MCF 10A (cell line): ENCODE results near the gene DPH3. TPM values are rescaled to one million over a fixed set of nuclear protein-coding genes. Genes with fewer than 3 reads are reported as not detected.

Experiments used
- BruUV-seq: library from RNA; stranded (reverse); fragments of 400-500 nt; replicated peaks from 2 replicates; lab custom pipeline; 2021; lab: Mats Ljungman, UMichigan
- CTCF ChIA-PET: fragments of 300-600 bp; sonication (Branson Sonifier 250); formaldehyde crosslinking; extraction: SDS; loops from one replicate; lab custom pipeline; 2021; ENCODE audit warnings: antibody characterized with exemption, inconsistent platforms; lab: Yijun Ruan, JAX
- POLR2A ChIA-PET: fragments of 300-600, 350-650 bp; sonication (Branson Sonifier 250); formaldehyde crosslinking; extraction: SDS; loops from one replicate; lab custom pipeline; 2020; ENCODE audit warnings: antibody characterized with exemption, inconsistent platforms; lab: Yijun Ruan, JAX
- DNase-seq: peaks from one replicate; pipeline ENCODE4 v3.0.0-alpha.2; 2018; ENCODE audit not compliant: unreplicated experiment
- H3K27ac Mint-ChIP-seq: one replicate; pipeline ENCODE4 v1.8.0; 2022; ENCODE audit warnings: mild to moderate bottlenecking, low read depth, mixed read lengths; ENCODE audit not compliant: unreplicated experiment
- H3K27me3 Mint-ChIP-seq: one replicate; pipeline ENCODE4 v1.8.0; 2022; ENCODE audit warnings: mixed read lengths; ENCODE audit not compliant: insufficient read depth, unreplicated experiment
- H3K36me3 Mint-ChIP-seq: one replicate; pipeline ENCODE4 v1.8.0; 2022; ENCODE audit warnings: mild to moderate bottlenecking, moderate library complexity, mixed read lengths; ENCODE audit not compliant: insufficient read depth, unreplicated experiment
- H3K4me1 Mint-ChIP-seq: one replicate; pipeline ENCODE4 v1.8.0; 2022; ENCODE audit warnings: mixed read lengths; ENCODE audit not compliant: insufficient read depth, unreplicated experiment
- H3K4me3 Mint-ChIP-seq: one replicate; pipeline ENCODE4 v1.8.0; 2022; ENCODE audit warnings: mild to moderate bottlenecking, moderate library complexity, mixed read lengths; ENCODE audit not compliant: unreplicated experiment
- H3K9me3 Mint-ChIP-seq: one replicate; pipeline ENCODE4 v1.8.0; 2022; ENCODE audit warnings: mixed read lengths; ENCODE audit not compliant: unreplicated experiment
- intact Hi-C: fragments of 100-400 bp; cut with micrococcal nuclease; formaldehyde crosslinking; loops from 2 replicates; pipeline ENCODE4 v1.14.1; 2022
- total RNA-seq: library from RNA; stranded (reverse); gene quantifications from 2 replicates; pipeline ENCODE4 v1.2.3, GENCODE V29; 2022
- TF ChIP-seq, protein P1 (sequence below): fragments of 200-600 bp; IDR thresholded peaks from one replicate; pipeline ENCODE4 v1.8.0; 2022; ENCODE audit warnings: antibody characterized with exemption, mild to moderate bottlenecking; ENCODE audit not compliant: unreplicated experiment

The DPH3 gene
- total RNA-seq, 1 experiment from 2014 or later: 30.5 TPM

DNA sequence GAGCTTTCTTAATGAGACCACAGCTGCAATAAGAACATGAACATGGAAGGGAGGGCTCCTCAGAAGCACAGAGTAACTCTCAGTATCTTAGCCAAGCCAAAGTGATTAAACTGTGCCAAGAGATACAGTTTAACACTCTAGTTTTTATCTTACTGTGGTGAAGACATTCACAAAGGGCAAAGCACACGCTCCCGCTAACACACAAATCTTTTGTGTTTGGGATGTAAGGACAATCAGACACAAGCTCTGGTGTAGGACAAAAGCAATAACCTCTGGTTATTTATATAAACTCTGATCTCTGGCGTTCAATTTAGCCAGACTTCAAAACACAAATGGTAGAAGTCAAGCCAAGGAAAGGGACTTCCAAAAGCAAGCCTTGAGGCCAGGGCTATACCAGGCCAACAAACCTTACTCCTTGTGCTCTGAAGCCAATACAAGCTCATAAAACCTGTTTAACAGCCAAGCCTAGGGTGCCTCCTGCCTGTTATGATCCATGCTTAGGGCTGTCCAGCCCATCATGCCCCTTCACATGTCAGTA, 27.8 kb downstream of the DPH3 start:
- TF ChIP-seq, protein P1, sequence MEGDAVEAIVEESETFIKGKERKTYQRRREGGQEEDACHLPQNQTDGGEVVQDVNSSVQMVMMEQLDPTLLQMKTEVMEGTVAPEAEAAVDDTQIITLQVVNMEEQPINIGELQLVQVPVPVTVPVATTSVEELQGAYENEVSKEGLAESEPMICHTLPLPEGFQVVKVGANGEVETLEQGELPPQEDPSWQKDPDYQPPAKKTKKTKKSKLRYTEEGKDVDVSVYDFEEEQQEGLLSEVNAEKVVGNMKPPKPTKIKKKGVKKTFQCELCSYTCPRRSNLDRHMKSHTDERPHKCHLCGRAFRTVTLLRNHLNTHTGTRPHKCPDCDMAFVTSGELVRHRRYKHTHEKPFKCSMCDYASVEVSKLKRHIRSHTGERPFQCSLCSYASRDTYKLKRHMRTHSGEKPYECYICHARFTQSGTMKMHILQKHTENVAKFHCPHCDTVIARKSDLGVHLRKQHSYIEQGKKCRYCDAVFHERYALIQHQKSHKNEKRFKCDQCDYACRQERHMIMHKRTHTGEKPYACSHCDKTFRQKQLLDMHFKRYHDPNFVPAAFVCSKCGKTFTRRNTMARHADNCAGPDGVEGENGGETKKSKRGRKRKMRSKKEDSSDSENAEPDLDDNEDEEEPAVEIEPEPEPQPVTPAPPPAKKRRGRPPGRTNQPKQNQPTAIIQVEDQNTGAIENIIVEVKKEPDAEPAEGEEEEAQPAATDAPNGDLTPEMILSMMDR: no peak
- Mint-ChIP-seq H3K27me3 (no peaks in the 10 kb centered on the region), H3K4me1 (peaks cover 23% of the 10 kb centered on the region), H3K9me3 (no peaks in the 10 kb centered on the region), H3K4me3 (no peak overlapping the region), H3K27ac (no peak overlapping the region), H3K36me3 (peaks cover 6% of the 10 kb centered on the region)
- intact Hi-C loops: no loop called here
- CTCF ChIA-PET: interaction anchor here (0.6 to 1.1 kb wide), 5 partner anchors 11 to 191 kb away, joined by 3 to 6 read pairs (median 4); no protein-coding TSS in a partner anchor
- no peak for DNase-seq
- POLR2A ChIA-PET: interaction anchor here (0.5 to 1.7 kb wide), 5 partner anchors 27 to 196 kb away, joined by 3 to 4 read pairs (median 4); no protein-coding TSS in a partner anchor
- BruUV-seq: no TSS peak

DNA sequence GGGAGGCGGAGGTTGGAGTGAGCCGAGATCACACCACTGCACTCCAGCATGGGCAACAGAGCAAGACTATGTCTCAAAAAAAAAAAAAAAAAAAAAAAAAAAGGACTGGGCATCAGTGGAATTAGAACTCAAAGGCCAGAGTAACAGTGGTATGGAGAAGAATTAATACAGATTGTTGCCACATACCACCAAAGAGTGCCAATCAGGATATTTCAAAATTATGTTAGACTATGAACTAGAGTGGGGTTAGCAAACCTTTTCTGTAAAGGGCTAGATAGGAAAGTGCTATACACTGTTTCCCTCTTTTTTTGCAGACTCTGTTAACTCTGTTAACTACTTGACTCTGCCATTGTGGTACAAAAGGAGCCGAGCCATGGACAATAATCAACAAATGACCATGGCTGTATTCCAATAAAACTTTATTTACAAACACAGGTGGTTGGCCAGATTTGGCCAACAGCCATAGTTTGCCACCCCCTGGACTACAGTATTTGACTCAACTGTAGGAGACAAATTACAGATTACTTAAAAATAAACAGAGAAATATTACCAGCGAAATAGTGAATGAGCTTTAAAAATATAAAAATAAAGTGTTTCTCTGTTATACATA, 28.6 kb downstream of the DPH3 start:
- Mint-ChIP-seq H3K27me3 (no peaks in the 10 kb centered on the region), H3K27ac (no peak overlapping the region), H3K36me3 (peaks cover 6% of the 10 kb centered on the region), H3K4me3 (no peak overlapping the region), H3K9me3 (no peaks in the 10 kb centered on the region), H3K4me1 (peaks cover 23% of the 10 kb centered on the region)
- no peak for DNase-seq
- intact Hi-C loops: no loop called here
- ChIA-PET POLR2A (interaction anchor here (1.0 to 1.7 kb wide), 2 partner anchors 26 to 195 kb away, joined by 3 read pairs; no protein-coding TSS in a partner anchor), CTCF (interaction anchor here (0.7 to 1.1 kb wide), 3 partner anchors 12 to 182 kb away, joined by 3 to 6 read pairs (median 4); no protein-coding TSS in a partner anchor)
- BruUV-seq: no TSS peak
- TF ChIP-seq, protein P1: no peak

DNA sequence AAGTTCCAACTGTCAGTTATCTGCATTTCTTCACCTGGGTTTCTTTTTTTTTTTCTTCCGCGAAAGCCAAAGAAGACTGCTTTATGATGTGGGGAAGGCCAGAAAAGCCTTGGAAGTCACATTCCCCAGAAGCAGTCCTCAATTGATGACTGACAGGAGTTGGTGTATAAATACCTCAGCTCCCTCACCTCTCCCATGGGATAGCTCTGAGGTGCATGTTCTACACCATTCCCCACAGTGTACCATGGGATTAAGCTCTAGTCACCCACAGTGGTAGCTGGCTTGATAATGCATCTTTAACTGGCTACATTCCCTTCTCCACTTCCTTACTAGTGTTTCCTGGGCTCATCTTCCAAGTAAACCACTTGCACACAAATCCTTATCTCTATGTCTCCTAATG, 30.5 kb downstream of the DPH3 start:
- no peaks in the 10 kb centered on the region for H3K36me3 Mint-ChIP-seq
- H3K9me3 Mint-ChIP-seq: no peaks in the 10 kb centered on the region
- ChIA-PET CTCF (interaction anchor here (0.6 to 0.8 kb wide), 4 partner anchors 13 to 260 kb away, joined by 3 to 4 read pairs (median 4); no protein-coding TSS in a partner anchor), POLR2A (interaction anchor here (0.6 kb wide), 1 partner anchor 25 kb away, joined by 4 read pairs; no protein-coding TSS in a partner anchor)
- TF ChIP-seq, protein P1: no peak
- H3K4me3 Mint-ChIP-seq: no peak overlapping the region
- H3K27me3 Mint-ChIP-seq: no peaks in the 10 kb centered on the region
- intact Hi-C loops: no loop called here
- peaks cover 7% of the 10 kb centered on the region for H3K4me1 Mint-ChIP-seq
- no peak overlapping the region for H3K27ac Mint-ChIP-seq
- DNase-seq: no peak
- no TSS peak for BruUV-seq

DNA sequence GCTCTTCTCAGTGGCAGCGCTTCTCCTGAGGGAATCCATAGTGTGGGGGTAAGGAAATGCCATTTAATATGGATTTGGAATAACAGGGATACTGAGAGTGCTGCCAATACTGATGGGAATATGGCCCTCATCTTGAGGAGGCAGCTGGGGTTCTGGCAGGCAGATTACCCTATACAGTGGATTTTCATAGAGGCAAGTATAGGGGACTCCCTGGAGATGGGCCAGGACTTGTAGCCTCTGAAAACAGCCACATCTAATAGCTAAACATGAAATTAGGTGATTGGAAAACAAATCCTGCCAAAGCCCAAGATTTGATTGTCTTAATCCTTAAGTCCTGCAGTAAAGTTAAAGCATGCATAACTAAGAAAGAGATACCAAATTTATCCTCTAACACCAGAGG, 30.9 kb downstream of the DPH3 start:
- intact Hi-C loops: no loop called here
- TF ChIP-seq, protein P1: no peak
- DNase-seq: no peak
- H3K4me3 Mint-ChIP-seq: no peak overlapping the region
- no peaks in the 10 kb centered on the region for H3K9me3 Mint-ChIP-seq
- H3K4me1 Mint-ChIP-seq: peaks cover 2% of the 10 kb centered on the region
- POLR2A ChIA-PET: interaction anchor here (0.7 kb wide), 1 partner anchor 375 kb away, joined by 3 read pairs; no protein-coding TSS in a partner anchor
- H3K27ac Mint-ChIP-seq: no peak overlapping the region
- H3K36me3 Mint-ChIP-seq: no peaks in the 10 kb centered on the region
- CTCF ChIA-PET: interaction anchor here (0.6 to 0.8 kb wide), 4 partner anchors 12 to 260 kb away, joined by 3 to 4 read pairs (median 4); no protein-coding TSS in a partner anchor
- no TSS peak for BruUV-seq
- H3K27me3 Mint-ChIP-seq: no peaks in the 10 kb centered on the region
